HG02884 (cell line): ENCODE data around the gene SLC46A2.

Experiments used
- ATAC-seq: cut with Tn5 transposase; IDR thresholded peaks from one replicate; pipeline ENCODE4 v1.9.1; 2021; ENCODE audit warnings: mild to moderate bottlenecking, moderate library complexity; ENCODE audit not compliant: unreplicated experiment

SLC46A2 gene

GRCh38 chr9:112887381-112887780, 3.3 kb downstream of the SLC46A2 start:
- ATAC-seq, result no peak

GRCh38 chr9:112886351-112886750, 4.3 kb downstream of the SLC46A2 start:
- no peak for ATAC-seq

- no peak for ATAC-seq
These were observed 5.4 kb downstream of the SLC46A2 start for GRCh38 chr9:112885324-112885723.

- no peak for ATAC-seq
These were observed 6.0 kb downstream of the SLC46A2 start for GRCh38 chr9:112884721-112885120.

DNA sequence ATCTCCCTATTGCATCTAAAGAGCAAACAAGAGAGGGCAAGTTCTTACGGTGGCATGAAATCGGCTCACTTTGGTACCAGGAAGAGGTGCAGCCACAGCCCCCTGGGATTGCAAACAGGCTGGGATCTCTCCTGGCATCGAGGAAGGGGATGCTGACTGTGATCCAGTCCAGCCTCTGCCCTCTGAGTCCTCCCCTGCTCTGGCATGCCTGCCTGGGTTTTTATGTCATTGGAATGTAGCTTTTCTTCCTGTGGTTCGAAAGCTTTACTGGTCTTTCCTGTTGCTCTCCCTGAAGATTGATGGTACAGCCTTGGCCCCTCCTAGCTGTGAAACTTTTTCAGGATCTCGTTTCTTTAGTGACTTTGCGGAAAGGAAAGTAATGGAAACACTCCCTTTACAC, 6.6 kb downstream of the SLC46A2 start:
- no peak for ATAC-seq

- no peak for ATAC-seq
These were observed 9.3 kb downstream of the SLC46A2 start for GRCh38 chr9:112881331-112881730.

DNA sequence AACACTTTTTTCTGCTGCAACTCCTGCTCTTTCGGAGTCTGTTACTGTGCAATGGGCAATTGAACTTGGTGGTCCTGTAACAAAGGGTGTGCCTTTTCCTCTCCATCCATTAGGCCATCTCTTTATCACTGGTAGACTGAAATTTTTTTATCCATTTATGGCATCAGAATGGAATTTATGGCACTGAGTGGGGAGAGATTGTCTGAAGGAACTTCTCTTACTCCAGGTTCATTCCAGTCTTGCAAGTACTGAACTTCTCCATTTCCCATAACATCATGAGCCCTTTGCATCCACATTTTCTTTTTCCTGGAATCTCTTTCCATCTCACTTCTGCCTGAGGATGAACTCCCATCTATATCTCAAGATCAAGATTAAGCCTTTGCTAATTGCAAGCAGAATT, 10.0 kb downstream of the SLC46A2 start:
- ATAC-seq, result no peak

DNA sequence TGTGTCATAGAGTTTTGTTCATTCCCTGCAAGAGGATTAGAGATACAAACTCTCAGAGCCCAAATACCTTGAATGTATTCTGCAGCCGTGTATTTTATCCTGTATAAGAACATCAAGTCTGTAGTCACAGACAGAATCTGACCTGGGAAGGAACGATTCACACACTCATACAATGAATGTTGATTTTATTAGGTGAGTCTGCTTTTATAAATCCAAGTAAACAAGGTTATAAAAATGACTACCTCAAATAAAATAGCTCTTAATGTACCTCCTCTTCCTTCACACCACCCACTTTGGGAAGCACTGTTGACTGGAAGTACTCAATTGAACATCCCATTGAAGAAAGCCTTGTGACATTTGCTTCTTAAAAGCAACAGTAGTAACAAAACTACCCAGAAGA, 11.9 kb downstream of the SLC46A2 start:
- ATAC-seq, result no peak

- ATAC-seq, result no peak
These were observed 16.8 kb downstream of the SLC46A2 start for GRCh38 chr9:112873773-112874405.

GRCh38 chr9:112872019-112872418, 18.7 kb downstream of the SLC46A2 start:
- no peak for ATAC-seq

DNA sequence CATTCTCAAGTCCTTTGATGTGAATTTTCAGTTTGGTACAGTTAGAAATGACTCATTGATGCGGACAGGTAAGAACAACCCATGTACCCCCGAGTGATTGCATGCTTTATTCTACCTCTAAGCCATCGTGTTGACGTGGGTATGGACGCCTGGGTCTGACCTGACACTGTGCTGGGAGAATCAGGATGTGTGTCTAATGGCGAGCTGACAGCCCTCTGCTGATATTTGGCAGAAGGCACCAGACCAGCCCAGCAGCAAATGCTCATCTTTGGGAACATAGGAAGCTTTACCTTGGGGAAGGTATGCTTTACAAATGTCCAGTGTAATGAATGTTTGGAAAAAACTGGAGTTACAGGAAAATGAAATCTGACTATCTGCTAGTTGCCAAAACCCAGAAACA, 20.1 kb downstream of the SLC46A2 start:
- ATAC-seq, result no peak

GRCh38 chr9:112869917-112870316, 20.8 kb downstream of the SLC46A2 start:
- no peak for ATAC-seq

- ATAC-seq, result no peak
These were observed 21.6 kb downstream of the SLC46A2 start for GRCh38 chr9:112869041-112869529.

DNA sequence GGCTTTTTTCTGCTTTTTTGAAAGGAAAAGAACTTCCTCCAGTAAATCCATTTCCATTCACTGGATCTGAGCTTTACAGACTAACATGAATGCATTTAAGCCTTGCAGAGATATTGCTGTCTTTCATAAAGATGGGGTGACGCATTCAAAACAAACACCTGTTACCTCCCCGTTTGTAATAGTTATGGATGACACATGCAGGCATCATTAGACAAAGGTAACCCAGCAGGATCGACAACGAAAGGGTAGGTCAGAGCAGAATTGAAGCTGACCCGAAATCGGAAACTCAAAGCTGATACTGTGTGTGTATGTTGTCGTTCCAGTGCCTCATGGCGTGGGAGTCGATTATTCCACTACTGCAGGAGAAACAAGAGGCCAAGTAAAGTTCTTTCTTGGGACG, 22.2 kb downstream of the SLC46A2 start:
- ATAC-seq, result no peak

DNA sequence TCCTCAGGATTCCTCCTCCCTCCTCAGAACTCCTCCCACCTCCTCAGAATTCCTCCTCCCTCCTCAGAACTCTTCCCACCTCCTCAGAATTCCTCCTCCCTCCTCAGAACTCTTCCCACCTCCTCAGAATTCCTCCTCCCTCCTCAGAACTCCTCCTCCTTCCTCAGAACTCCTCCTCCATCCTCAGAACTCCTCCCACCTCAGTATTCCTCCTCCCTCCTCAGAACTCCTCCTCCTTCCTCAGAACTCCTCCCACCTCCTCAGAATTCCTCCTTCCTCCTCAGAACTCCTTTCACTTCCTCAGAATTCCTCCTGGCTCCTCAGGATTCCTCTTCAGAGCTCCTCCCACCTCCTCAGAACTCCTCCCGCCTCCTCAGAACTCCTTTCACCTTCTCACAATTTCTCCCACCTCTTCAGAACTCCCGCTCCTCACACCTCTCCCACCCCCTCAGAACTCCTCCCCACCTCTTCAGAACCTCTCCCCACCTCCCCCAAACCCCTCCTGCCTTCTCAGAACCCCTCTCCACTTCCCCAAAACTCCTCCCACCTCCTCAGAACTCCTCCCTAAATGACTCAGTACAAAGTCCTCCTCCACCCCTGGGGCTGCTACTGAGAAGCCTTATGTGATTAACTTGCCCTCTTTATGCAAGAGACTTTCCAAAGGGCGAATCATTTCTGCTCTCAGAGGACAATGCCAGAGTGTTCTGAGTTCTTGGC, 23.2 kb downstream of the SLC46A2 start:
- no peak for ATAC-seq

DNA sequence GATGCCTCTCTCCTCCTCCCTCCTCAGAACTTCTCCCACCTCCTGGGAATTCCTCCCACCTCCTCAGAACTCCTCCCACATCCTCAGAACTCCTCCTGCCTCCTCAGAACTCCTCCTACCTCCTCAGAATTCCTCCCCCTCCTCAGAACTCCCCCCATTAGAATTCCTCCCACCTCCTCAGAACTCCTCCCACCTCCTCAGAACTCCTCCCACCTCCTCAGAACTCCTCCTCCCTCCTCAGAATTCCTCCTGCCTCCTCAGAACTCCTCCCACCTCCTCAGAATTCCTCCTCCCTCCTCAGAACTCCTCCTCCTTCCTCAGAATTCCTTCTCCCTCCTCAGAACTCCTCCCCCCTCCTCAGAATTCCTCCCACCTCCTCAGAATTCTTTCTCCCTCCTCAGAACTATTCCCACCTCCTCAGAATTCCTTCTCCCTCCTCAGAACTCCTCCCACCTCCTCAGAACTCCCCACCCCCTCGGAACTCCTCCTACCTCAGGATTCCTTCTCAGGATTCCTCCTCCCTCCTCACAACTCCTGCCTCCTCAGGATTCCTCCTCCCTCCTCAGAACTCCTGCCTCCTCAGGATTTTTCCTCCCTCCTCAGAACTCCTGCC, 23.9 kb downstream of the SLC46A2 start:
- no peak for ATAC-seq

DNA sequence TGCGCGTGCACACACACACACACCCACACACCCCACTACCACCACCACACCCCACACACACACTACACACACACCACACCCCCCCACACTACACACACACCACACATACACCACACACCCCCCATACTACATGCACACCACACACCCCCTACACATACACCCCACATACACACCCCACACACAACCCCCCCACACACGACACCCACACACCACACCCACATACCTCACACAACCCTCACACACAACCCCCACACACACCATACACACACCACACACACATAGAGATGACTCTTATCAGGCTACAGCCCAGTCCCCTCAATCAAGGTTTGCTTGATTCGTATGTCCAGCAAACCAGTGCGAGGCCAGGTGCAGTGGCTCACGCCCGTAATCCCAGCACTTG, 25.7 kb downstream of the SLC46A2 start:
- no peak for ATAC-seq

- ATAC-seq, result no peak
These were observed 26.3 kb downstream of the SLC46A2 start for GRCh38 chr9:112864403-112864802.

GRCh38 chr9:112863746-112864145, 26.9 kb downstream of the SLC46A2 start:
- no peak for ATAC-seq

DNA sequence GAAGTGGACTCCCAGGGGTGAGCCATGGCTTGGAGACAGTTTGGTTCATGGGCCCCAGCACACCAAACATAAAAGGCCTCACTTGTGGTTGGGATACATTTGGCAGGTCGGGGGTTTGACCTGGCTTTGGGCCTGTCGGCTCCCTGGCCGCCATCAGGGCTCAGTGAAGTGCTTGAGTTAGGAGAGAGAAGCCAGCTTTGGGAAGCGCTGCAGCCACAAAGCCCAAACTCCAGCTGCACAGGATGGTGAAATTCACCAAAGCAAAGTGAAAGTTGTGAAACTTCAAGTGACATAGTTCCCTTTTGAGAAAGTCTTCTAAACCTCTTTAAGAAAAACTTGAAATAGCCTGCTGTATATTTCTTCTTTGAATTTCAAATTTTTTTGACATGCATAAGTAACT, 27.5 kb downstream of the SLC46A2 start:
- ATAC-seq, result no peak

DNA sequence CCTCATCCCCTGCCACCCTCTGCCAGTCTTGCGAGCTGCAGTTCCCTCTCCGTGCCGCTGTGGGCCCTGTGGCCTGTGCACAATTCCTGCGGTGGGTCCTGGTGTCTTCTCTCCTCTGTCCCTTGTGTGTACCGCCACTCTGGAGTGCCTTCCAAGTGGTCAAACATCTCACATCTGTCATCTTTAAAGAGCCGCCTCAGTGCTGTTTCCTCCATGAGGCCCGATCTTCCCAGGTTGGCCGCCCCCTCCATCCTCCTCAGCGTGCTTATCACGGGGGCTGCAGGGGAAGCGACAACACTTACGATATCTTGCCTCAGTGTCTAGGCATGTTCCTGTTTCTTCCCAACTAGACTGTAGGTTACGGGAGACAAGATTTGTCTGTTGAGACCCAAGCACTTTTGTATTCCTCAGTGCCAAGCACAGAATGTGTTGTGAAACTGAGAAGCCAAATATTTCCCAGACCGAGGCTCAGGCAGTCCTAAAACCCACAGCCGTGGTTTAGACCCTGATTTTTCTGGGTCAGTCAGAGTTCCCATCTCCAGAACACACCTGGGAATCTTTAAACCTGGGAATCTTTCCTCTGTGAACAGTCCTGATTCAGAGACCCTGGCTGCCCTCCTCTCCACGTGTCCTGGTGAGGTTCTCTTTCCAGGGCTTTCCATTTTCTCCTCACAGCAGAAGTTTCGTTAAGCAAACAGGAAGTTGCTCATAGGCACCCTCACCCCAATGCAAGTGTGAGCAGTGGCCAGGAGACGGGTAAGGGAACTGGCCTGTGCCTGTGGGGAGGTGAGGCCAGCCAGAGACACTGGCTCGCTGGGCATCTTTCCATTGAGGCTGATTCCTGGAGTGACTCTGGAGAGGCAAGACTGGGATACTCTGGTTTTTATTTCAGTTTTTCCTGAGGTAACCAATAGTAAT, 28.8 kb downstream of the SLC46A2 start:
- ATAC-seq, result no peak
